A673 (cell line): ENCODE data around the gene UCP2.

Source experiments
- CTCF ChIP-seq: fragments of 300-800, 200-600 bp; sonication (generic); conservative IDR thresholded peaks from 2 replicates; pipeline ENCODE4 v1.5.1; 2017; ENCODE audit warnings: low read depth, mild to moderate bottlenecking, antibody characterized with exemption, low read length, moderate library complexity, mixed read lengths
- EZH2 ChIP-seq: fragments of 200-600 bp; sonication (generic); IDR thresholded peaks from 2 replicates; pipeline ENCODE4 v1.6.1; 2017; ENCODE audit warnings: borderline replicate concordance, low read depth, mild to moderate bottlenecking, mixed read lengths, antibody characterized with exemption, low read length; ENCODE audit not compliant: poor library complexity, severe bottlenecking

DNA sequence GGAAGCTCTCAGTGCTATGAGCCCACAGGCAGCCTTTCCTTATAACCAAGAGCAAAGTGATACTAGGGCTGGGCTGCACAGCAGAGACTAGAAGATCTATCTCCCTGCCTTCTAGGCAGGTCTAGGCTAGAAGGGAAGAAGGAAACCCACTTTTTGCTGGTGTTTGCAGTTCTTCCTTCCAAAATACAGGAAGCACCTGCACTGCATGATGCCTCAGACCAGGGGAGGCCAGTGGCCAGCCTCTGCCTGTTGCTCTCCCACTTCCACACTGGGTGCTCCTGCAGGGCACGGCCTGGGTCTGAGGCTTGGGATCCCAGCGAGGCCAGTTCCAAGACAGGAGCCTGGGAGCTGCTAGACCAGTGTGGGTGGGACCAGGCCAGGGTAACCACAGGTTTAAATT lies 32.2 kb upstream of the UCP2 start:
- no peak for TF ChIP-seq CTCF
- no peak for TF ChIP-seq EZH2
